GM21390 (cell line): Measurements from ENCODE around the gene ATP1A4.

ENCODE experiments used
- ATAC-seq: cut with Tn5 transposase; IDR thresholded peaks from one replicate; pipeline ENCODE4 v1.9.1; 2021; ENCODE audit not compliant: unreplicated experiment

Gene ATP1A4

GRCh38 chr1:160204526-160205241 is 53.3 kb downstream of the ATP1A4 start:
- peak; percentile 51 for ATAC-seq

GRCh38 chr1:160205242-160206035 is 54.0 kb downstream of the ATP1A4 start, which contains the start of gene PEA15:
TSS of gene PEA15 (plus strand) at chr1:160205384. CDS start at chr1:160211545, 6,161 bp downstream.
- ATAC-seq, result peak; percentile 40

- ATAC-seq, result peak; percentile 42
These were observed 54.6 kb downstream of the ATP1A4 start for GRCh38 chr1:160206036-160206389.

GRCh38 chr1:160206421-160207117 is 55.2 kb downstream of the ATP1A4 start:
- ATAC-seq, result no peak

- ATAC-seq, result no peak
These were observed 55.8 kb downstream of the ATP1A4 start for GRCh38 chr1:160207118-160207650.

- no peak for ATAC-seq
These were observed 56.6 kb downstream of the ATP1A4 start for GRCh38 chr1:160207771-160208556.

GRCh38 chr1:160208557-160209320 is 57.3 kb downstream of the ATP1A4 start:
- no peak for ATAC-seq

- no peak for ATAC-seq
These were observed 58.1 kb downstream of the ATP1A4 start for GRCh38 chr1:160209321-160210046.

GRCh38 chr1:160210561-160210960 is 59.2 kb downstream of the ATP1A4 start:
- ATAC-seq, result no peak

GRCh38 chr1:160211046-160211790 is 59.8 kb downstream of the ATP1A4 start:
- no peak for ATAC-seq

- no peak for ATAC-seq
These were observed 63.2 kb downstream of the ATP1A4 start for GRCh38 chr1:160214481-160215140.

GRCh38 chr1:160216301-160216700 is 64.9 kb downstream of the ATP1A4 start:
- no peak for ATAC-seq

GRCh38 chr1:160217481-160218051 is 66.2 kb downstream of the ATP1A4 start:
- ATAC-seq, result no peak

GRCh38 chr1:160219062-160219929 is 67.9 kb downstream of the ATP1A4 start:
- no peak for ATAC-seq

- ATAC-seq, result no peak
These were observed 68.9 kb downstream of the ATP1A4 start for GRCh38 chr1:160220301-160220700.

GRCh38 chr1:160221089-160221488 is 69.7 kb downstream of the ATP1A4 start:
- no peak for ATAC-seq

- no peak for ATAC-seq
These were observed 71.1 kb downstream of the ATP1A4 start for GRCh38 chr1:160222546-160222945.
